WERI-Rb-1 (cell line): ENCODE results near the gene PSAP.
"Not testable (repeated sequence)": the region's sequence is repeated elsewhere in the genome, so short reads cannot be mapped to it uniquely, and the experiment has no call there.

Experiments used
- DNase-seq: peaks from one replicate; pipeline ENCODE4 v3.0.0-alpha.2; 2020
- H3K27ac ChIP-seq: fragments of 250-450 bp; sonication (Bioruptor Pico); 2 replicates; pipeline ENCODE4 v1.5.1; 2020; ENCODE audit warnings: mild to moderate bottlenecking, moderate library complexity
- H3K27me3 ChIP-seq: fragments of 250-450 bp; sonication (Bioruptor Pico); 2 replicates; pipeline ENCODE4 v1.5.1; 2021; ENCODE audit warnings: mild to moderate bottlenecking, low read depth, moderate library complexity; ENCODE audit not compliant: insufficient read depth, severe bottlenecking
- H3K36me3 ChIP-seq: fragments of 250-450 bp; sonication (Bioruptor Pico); 2 replicates; pipeline ENCODE4 v1.5.1; 2020; ENCODE audit warnings: mild to moderate bottlenecking, moderate library complexity
- H3K4me3 ChIP-seq: 2 replicates; pipeline ENCODE4 v1.5.1; 2011; ENCODE audit warnings: low read depth, mild to moderate bottlenecking, control low read depth, low read length
- H3K9me3 ChIP-seq: fragments of 250-450 bp; sonication (Bioruptor Pico); 2 replicates; pipeline ENCODE4 v1.5.1; 2021; ENCODE audit warnings: mild to moderate bottlenecking, moderate library complexity; ENCODE audit not compliant: severe bottlenecking
- CTCF ChIP-seq: IDR thresholded peaks from 2 replicates; pipeline ENCODE4 v1.5.1; 2011; ENCODE audit warnings: low read depth, mild to moderate bottlenecking, control low read depth, inconsistent platforms, low read length

The PSAP gene

GRCh38 chr10:71882813-71883659 lies 32.0 kb upstream of the PSAP start:
- no peaks in the 10 kb centered on the region for H3K9me3 ChIP-seq
- DNase-seq: no peak
- H3K27ac ChIP-seq: no peak overlapping the region
- no peaks in the 10 kb centered on the region for H3K36me3 ChIP-seq
- no peak overlapping the region for H3K4me3 ChIP-seq
- H3K27me3 ChIP-seq: no peaks in the 10 kb centered on the region
- no peak for TF ChIP-seq CTCF

DNA sequence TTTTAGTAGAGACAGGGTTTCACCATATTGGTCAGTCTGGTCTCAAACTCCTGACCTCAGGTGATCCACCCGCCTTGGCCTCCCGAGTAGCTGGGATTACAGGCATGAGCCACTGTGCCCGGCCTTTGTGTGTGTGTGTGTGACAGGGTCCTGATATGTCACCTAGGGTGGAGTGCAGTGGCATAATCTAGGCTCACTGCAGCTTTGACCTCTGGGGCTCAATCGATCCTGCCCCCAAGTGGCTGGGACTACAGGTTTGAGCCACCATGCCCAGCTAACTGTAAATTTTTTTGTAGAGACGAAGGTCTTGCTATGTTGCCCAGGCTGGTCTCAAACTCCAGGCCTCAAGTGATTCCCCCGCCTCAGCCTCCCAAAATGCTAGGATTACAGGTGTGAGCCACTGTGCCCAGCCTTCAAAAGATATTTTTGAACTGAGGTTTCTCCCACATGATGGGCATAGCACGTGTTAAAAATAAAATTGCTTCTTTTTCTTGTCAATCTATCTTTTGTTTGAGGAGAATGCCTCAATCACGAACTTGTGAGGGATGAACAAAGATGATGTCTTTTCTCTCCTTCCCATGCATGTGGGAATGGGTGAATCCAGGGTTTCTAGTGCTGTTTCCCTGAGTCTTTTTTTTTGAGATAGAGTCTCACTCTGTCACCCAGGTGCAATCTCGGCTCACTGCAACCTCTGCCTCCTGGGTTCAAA lies 30.8 kb upstream of the PSAP start:
- Histone ChIP-seq H3K36me3 (no peaks in the 10 kb centered on the region), H3K4me3 (no peak overlapping the region), H3K9me3 (peaks cover under 1% of the 10 kb centered on the region), H3K27me3 (no peaks in the 10 kb centered on the region), H3K27ac (no peak overlapping the region)
- no peak for TF ChIP-seq CTCF
- DNase-seq: no peak

DNA sequence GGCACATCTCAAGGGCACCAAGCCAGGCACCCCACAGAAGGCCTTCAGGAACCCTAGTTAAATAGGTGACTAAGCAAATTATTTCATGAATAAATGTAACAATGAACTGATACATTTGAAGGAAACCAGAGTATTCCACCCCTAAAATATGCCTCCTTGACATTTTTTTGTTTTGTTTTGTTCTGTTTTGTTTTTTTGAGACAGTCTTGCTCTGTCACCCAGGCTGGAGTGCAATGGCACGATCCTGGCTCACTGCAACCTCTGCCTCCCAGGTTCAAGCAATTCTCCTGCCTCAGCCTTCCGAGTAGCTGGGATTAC lies 30.2 kb upstream of the PSAP start:
- not testable (repeated sequence) for H3K27me3 ChIP-seq, H3K36me3 ChIP-seq, H3K9me3 ChIP-seq, H3K4me3 ChIP-seq, DNase-seq, H3K27ac ChIP-seq

GRCh38 chr10:71880425-71881306 lies 29.6 kb upstream of the PSAP start:
- Histone ChIP-seq H3K36me3 (no peaks in the 10 kb centered on the region), H3K27ac (no peak overlapping the region), H3K27me3 (no peaks in the 10 kb centered on the region), H3K4me3 (no peak overlapping the region), H3K9me3 (peaks cover 6% of the 10 kb centered on the region)
- DNase-seq: no peak
- no peak for TF ChIP-seq CTCF

- no peak for TF ChIP-seq CTCF
- no peak overlapping the region for H3K27ac ChIP-seq
- H3K9me3 ChIP-seq: peaks cover 8% of the 10 kb centered on the region
- no peaks in the 10 kb centered on the region for H3K27me3 ChIP-seq
- no peaks in the 10 kb centered on the region for H3K36me3 ChIP-seq
- H3K4me3 ChIP-seq: no peak overlapping the region
- no peak for DNase-seq
Measured at GRCh38 chr10:71878327-71879034, 27.4 kb upstream of the PSAP start.
